HCT116 (cell line): ENCODE data around the gene TBC1D19. TPM values are rescaled to one million over a fixed set of nuclear protein-coding genes. Genes with fewer than 3 reads are reported as not detected.

ENCODE experiments used
- ATAC-seq: fragments of 200-7000 bp; cut with Tn5 transposase; 2 replicates; pipeline ENCODE4 v1.9.1; 2020; ENCODE audit warnings: mild to moderate bottlenecking, moderate library complexity
- BruUV-seq: library from RNA; stranded (reverse); fragments of 400-500 nt; replicated peaks from 2 replicates; lab custom pipeline; 2021; lab: Mats Ljungman, UMichigan
- CTCF ChIA-PET: fragments of 300-600 bp; sonication (Branson Sonifier 250); formaldehyde crosslinking; loops from one replicate; lab custom pipeline; 2021; ENCODE audit warnings: antibody characterized with exemption; lab: Charles Lee
- POLR2A ChIA-PET: fragments of 300-600, 350-600 bp; sonication (Branson Sonifier 250); formaldehyde crosslinking; loops from one replicate; lab custom pipeline; 2021; ENCODE audit warnings: antibody characterized with exemption; lab: Charles Lee
- RAD21 ChIA-PET, 2 experiments: fragments of 300-600 bp; sonication (Branson Sonifier 250); formaldehyde crosslinking; loops; one replicate each; lab custom pipeline; 2023; ENCODE audit warnings: low total read pairs in 2 of 2; ENCODE audit not compliant: uncharacterized antibody in 2 of 2, unreplicated experiment in 2 of 2, low non-redundant PET in 1 of 2; lab: Charles Lee
- DNase-seq: peaks from one replicate; pipeline ENCODE4 v3.0.0-alpha.2; 2010; ENCODE audit warnings: low read depth, low spot score
- H2AFZ ChIP-seq: fragments of 200-600 bp; shearing (Covaris generic), sonication (generic); 2 replicates; pipeline ENCODE4 v1.6.1; 2017; ENCODE audit warnings: low read depth, mixed run types, mixed read lengths, antibody characterized with exemption, low read length; ENCODE audit not compliant: poor library complexity, severe bottlenecking
- H3K27ac ChIP-seq: 2 replicates; pipeline ENCODE4 v1.5.1; 2012; ENCODE audit warnings: low read depth, low read length
- H3K27me3 ChIP-seq: fragments of 200-600 bp; sonication (generic); 2 replicates; pipeline ENCODE4 v1.6.1; 2016; ENCODE audit warnings: mixed run types, low read length, mixed read lengths; ENCODE audit not compliant: insufficient read depth
- H3K36me3 ChIP-seq, 2 experiments: fragments of 200-500 bp in 1 of 2; fragments of 200-600 bp in 1 of 2; sonication (Bioruptor generic) in 1 of 2; sonication (generic) in 1 of 2; 2 replicates each; pipeline versions ENCODE4 v1.5.1 to v1.6.1; 2014 to 2016; ENCODE audit warnings: low read length in 2 of 2, inconsistent platforms in 1 of 2, mixed read lengths in 1 of 2, mixed run types in 1 of 2; ENCODE audit not compliant: insufficient read depth in 2 of 2, control insufficient read depth in 1 of 2
- H3K4me1 ChIP-seq, 2 experiments: fragments of 200-600 bp in 1 of 2; sonication (generic) in 1 of 2; 2 replicates each; pipeline versions ENCODE4 v1.5.1 to v1.6.1; 2012 to 2017; ENCODE audit warnings: low read length in 2 of 2, inconsistent platforms in 1 of 2, mild to moderate bottlenecking in 1 of 2, mixed read lengths in 1 of 2, mixed run types in 1 of 2, moderate library complexity in 1 of 2; ENCODE audit not compliant: insufficient read depth in 2 of 2, control insufficient read depth in 1 of 2
- H3K4me2 ChIP-seq: fragments of 200-600 bp; sonication (generic); 2 replicates; pipeline ENCODE4 v1.6.1; 2017; ENCODE audit warnings: mixed run types, low read length, mixed read lengths
- H3K4me3 ChIP-seq, 2 experiments: fragments of 200-600 bp in 1 of 2; sonication (generic) in 1 of 2; replicated peaks in 1 of 2; 2 replicates each; pipeline ENCODE4 v1.5.1; 2011 to 2016; ENCODE audit warnings: low read length in 2 of 2, control low read depth in 1 of 2, low read depth in 1 of 2, mild to moderate bottlenecking in 1 of 2, mixed read lengths in 1 of 2, mixed run types in 1 of 2
- H3K79me2 ChIP-seq: fragments of 200-600 bp; sonication (generic); 2 replicates; pipeline ENCODE4 v1.6.1; 2017; ENCODE audit warnings: mild to moderate bottlenecking, mixed run types, low read length, moderate library complexity, mixed read lengths; ENCODE audit not compliant: insufficient read depth
- H3K9ac ChIP-seq: fragments of 200-600 bp; sonication (generic); 2 replicates; pipeline ENCODE4 v1.6.1; 2016; ENCODE audit warnings: low read length, mixed read lengths
- H3K9me2 ChIP-seq: fragments of 200-600 bp; sonication (generic), shearing (Covaris generic); 2 replicates; pipeline ENCODE4 v1.6.1; 2017; ENCODE audit warnings: mixed run types, mild to moderate bottlenecking, moderate library complexity; ENCODE audit not compliant: insufficient read depth
- H3K9me3 ChIP-seq, 2 experiments: fragments of 200-500 bp in 1 of 2; fragments of 200-600 bp in 1 of 2; sonication (Bioruptor generic) in 1 of 2; sonication (generic) in 1 of 2; 2 replicates each; pipeline ENCODE4 v1.6.1; 2014 to 2017; ENCODE audit warnings: low read length in 2 of 2, mixed read lengths in 2 of 2, inconsistent platforms in 1 of 2, low read depth in 1 of 2, mild to moderate bottlenecking in 1 of 2, mixed run types in 1 of 2, moderate library complexity in 1 of 2; ENCODE audit not compliant: control insufficient read depth in 1 of 2, insufficient read depth in 1 of 2
- H4K20me1 ChIP-seq: fragments of 200-600 bp; sonication (generic), shearing (Covaris generic); 2 replicates; pipeline ENCODE4 v1.6.1; 2017; ENCODE audit warnings: mixed run types, mild to moderate bottlenecking, moderate library complexity; ENCODE audit not compliant: insufficient read depth
- CBX3 ChIP-seq: IDR thresholded peaks from 2 replicates; pipeline ENCODE4 v1.6.1; 2012; ENCODE audit warnings: low read depth
- CEBPB ChIP-seq: IDR thresholded peaks from 2 replicates; pipeline ENCODE4 v1.6.1; 2012; ENCODE audit warnings: low read depth
- EGR1 ChIP-seq: IDR thresholded peaks from 2 replicates; pipeline ENCODE4 v1.6.1; 2012; ENCODE audit warnings: low read depth
- ELF1 ChIP-seq: IDR thresholded peaks from 2 replicates; pipeline ENCODE4 v1.6.1; 2012; ENCODE audit warnings: low read depth, borderline replicate concordance
- EZH2phosphoT487 ChIP-seq: fragments of 200-600 bp; IDR thresholded peaks from 2 replicates; pipeline ENCODE4 v1.6.1; 2018; ENCODE audit warnings: antibody characterized with exemption, borderline replicate concordance
- FOSL1 ChIP-seq: IDR thresholded peaks from 2 replicates; pipeline ENCODE4 v1.6.1; 2012; ENCODE audit warnings: low read depth
- JUND ChIP-seq: IDR thresholded peaks from 2 replicates; pipeline ENCODE4 v1.6.1; 2012
- POLR2A ChIP-seq: IDR thresholded peaks from 2 replicates; pipeline ENCODE4 v1.7.0; 2011; ENCODE audit warnings: borderline replicate concordance; ENCODE audit not compliant: insufficient read depth, insufficient read length; ENCODE audit errors: extremely low read depth
- POLR2AphosphoS5 ChIP-seq: IDR thresholded peaks from 2 replicates; pipeline ENCODE4 v1.6.1; 2011; ENCODE audit warnings: mild to moderate bottlenecking, low read depth, low read length, moderate library complexity
- RAD21 ChIP-seq: IDR thresholded peaks from 2 replicates; pipeline ENCODE4 v1.6.1; 2012; ENCODE audit warnings: low read depth, mild to moderate bottlenecking
- SIN3A ChIP-seq: IDR thresholded peaks from 2 replicates; pipeline ENCODE4 v1.6.1; 2012; ENCODE audit warnings: low read depth
- SP1 ChIP-seq: IDR thresholded peaks from 2 replicates; pipeline ENCODE4 v1.6.1; 2012; ENCODE audit warnings: low read depth
- TCF7L2 ChIP-seq: IDR thresholded peaks from 2 replicates; pipeline ENCODE4 v1.7.0; 2011; ENCODE audit warnings: borderline replicate concordance, inconsistent platforms; ENCODE audit not compliant: insufficient read depth, insufficient read length; ENCODE audit errors: extremely low read depth
- YY1 ChIP-seq: IDR thresholded peaks from 2 replicates; pipeline ENCODE4 v1.6.1; 2011; ENCODE audit warnings: low read length, low read depth, moderate library complexity, mild to moderate bottlenecking; ENCODE audit not compliant: insufficient replicate concordance; ENCODE audit errors: extremely low read depth
- ZFX ChIP-seq: fragments of 450-650 bp; IDR thresholded peaks from 2 replicates; pipeline ENCODE4 v1.6.1; 2017
- ZNF274 ChIP-seq: fragments of 200-500 bp; sonication (Bioruptor generic); IDR thresholded peaks from 2 replicates; pipeline ENCODE4 v1.6.1; 2014; ENCODE audit warnings: mild to moderate bottlenecking, low read depth, low read length, inconsistent platforms
- intact Hi-C: fragments of 100-400 bp; cut with micrococcal nuclease; formaldehyde crosslinking; loops from 2 replicates; pipeline ENCODE4 v1.10.0; 2022
- total RNA-seq: library from RNA; stranded (reverse); gene quantifications from one replicate; pipeline ENCODE4 v1.2.1, GENCODE V29; 2021; ENCODE audit not compliant: unreplicated experiment
- TF ChIP-seq, protein P1 (sequence below): IDR thresholded peaks from 2 replicates; pipeline ENCODE4 v1.6.1; 2012
- TF ChIP-seq, protein P2 (sequence below): IDR thresholded peaks from 2 replicates; pipeline ENCODE4 v1.6.1; 2012; ENCODE audit warnings: low read depth
- TF ChIP-seq, protein P3 (sequence below): IDR thresholded peaks from 2 replicates; pipeline ENCODE4 v1.6.1; 2012

Gene TBC1D19
- total RNA-seq, 1 experiment from 2014 or later: 25.4 TPM

DNA sequence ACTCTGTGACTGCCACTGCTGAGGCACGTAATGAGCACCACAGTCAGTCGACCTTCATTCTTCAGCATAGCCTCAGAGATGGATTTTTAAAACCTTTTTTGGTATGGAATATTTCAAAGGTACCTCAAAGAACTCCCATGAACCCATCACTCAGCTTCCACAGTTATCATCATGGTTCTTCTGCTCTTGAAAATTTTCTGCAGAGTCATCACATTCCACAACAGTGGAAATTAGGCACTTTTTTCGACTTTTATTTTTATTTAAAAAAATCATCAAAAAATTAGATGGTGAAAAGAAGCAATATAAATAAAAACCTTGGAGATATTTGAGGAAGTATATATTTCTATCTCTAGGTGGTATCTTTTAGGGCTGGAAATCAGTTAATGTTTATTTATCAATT, 37.5 kb downstream of the TBC1D19 start:
- intact Hi-C loops: no loop called here
- H3K9me2 ChIP-seq: no peaks in the 10 kb centered on the region
- no peaks in the 10 kb centered on the region for H3K27me3 ChIP-seq
- H3K4me1 ChIP-seq: no peaks in the 10 kb centered on the region
- no TSS peak for BruUV-seq
- H3K79me2 ChIP-seq: no peaks in the 10 kb centered on the region
- H3K4me2 ChIP-seq: no peak overlapping the region
- H2AFZ ChIP-seq: no peak overlapping the region
- H4K20me1 ChIP-seq: no peaks in the 10 kb centered on the region
- no peaks in the 10 kb centered on the region for H3K36me3 ChIP-seq
- no peak overlapping the region for H3K4me3 ChIP-seq
- CTCF ChIA-PET: no interaction called here
- ATAC-seq (no peak), DNase-seq (no peak)
- POLR2A ChIA-PET: no interaction called here
- no peak overlapping the region for H3K27ac ChIP-seq
- RAD21 ChIA-PET: no interaction called here
- no peak overlapping the region for H3K9ac ChIP-seq
- no peaks in the 10 kb centered on the region for H3K9me3 ChIP-seq
- no peak for TF ChIP-seq RAD21
- TF ChIP-seq ZFX: no peak
- TF ChIP-seq POLR2AphosphoS5: no peak
- TF ChIP-seq EGR1: no peak
- TF ChIP-seq CBX3: no peak
- TF ChIP-seq, protein P1, sequence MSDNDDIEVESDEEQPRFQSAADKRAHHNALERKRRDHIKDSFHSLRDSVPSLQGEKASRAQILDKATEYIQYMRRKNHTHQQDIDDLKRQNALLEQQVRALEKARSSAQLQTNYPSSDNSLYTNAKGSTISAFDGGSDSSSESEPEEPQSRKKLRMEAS: no peak
- no peak for TF ChIP-seq CEBPB
- no peak for TF ChIP-seq POLR2A
- no peak for TF ChIP-seq SP1
- TF ChIP-seq JUND: no peak
- TF ChIP-seq SIN3A: no peak
- TF ChIP-seq TCF7L2: no peak
- TF ChIP-seq, protein P2, sequence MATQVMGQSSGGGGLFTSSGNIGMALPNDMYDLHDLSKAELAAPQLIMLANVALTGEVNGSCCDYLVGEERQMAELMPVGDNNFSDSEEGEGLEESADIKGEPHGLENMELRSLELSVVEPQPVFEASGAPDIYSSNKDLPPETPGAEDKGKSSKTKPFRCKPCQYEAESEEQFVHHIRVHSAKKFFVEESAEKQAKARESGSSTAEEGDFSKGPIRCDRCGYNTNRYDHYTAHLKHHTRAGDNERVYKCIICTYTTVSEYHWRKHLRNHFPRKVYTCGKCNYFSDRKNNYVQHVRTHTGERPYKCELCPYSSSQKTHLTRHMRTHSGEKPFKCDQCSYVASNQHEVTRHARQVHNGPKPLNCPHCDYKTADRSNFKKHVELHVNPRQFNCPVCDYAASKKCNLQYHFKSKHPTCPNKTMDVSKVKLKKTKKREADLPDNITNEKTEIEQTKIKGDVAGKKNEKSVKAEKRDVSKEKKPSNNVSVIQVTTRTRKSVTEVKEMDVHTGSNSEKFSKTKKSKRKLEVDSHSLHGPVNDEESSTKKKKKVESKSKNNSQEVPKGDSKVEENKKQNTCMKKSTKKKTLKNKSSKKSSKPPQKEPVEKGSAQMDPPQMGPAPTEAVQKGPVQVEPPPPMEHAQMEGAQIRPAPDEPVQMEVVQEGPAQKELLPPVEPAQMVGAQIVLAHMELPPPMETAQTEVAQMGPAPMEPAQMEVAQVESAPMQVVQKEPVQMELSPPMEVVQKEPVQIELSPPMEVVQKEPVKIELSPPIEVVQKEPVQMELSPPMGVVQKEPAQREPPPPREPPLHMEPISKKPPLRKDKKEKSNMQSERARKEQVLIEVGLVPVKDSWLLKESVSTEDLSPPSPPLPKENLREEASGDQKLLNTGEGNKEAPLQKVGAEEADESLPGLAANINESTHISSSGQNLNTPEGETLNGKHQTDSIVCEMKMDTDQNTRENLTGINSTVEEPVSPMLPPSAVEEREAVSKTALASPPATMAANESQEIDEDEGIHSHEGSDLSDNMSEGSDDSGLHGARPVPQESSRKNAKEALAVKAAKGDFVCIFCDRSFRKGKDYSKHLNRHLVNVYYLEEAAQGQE: no peak
- TF ChIP-seq, protein P3, sequence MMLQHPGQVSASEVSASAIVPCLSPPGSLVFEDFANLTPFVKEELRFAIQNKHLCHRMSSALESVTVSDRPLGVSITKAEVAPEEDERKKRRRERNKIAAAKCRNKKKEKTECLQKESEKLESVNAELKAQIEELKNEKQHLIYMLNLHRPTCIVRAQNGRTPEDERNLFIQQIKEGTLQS: no peak
- TF ChIP-seq ELF1: no peak
- TF ChIP-seq YY1: no peak
- no peak for TF ChIP-seq ZNF274
- TF ChIP-seq EZH2phosphoT487: no peak
- TF ChIP-seq FOSL1: no peak
